K562 (cell line): Measurements from ENCODE around the gene FAR2. TPM values are rescaled to one million over a fixed set of nuclear protein-coding genes. Genes with fewer than 3 reads are reported as not detected.

ENCODE experiments used
- CREM ChIP-seq: IDR thresholded peaks from 2 replicates; pipeline ENCODE4 v1.6.1; 2014; ENCODE audit warnings: antibody characterized with exemption, low read depth
- ESRRA ChIP-seq: fragments of 450-650 bp; IDR thresholded peaks from 2 replicates; pipeline ENCODE4 v1.6.1; 2014; ENCODE audit warnings: low read depth, mild to moderate bottlenecking, moderate library complexity, borderline replicate concordance
- HNRNPLL ChIP-seq: fragments of 200-400 bp; formaldehyde crosslinking; IDR thresholded peaks from 2 replicates; pipeline ENCODE4 v1.6.1; 2017; ENCODE audit warnings: low read length, low read depth, mild to moderate bottlenecking; ENCODE audit not compliant: poor library complexity, severe bottlenecking
- KLF13 ChIP-seq: fragments of 450-650 bp; IDR thresholded peaks from 2 replicates; pipeline ENCODE4 v1.6.1; 2016; ENCODE audit warnings: missing genetic modification characterization, low read depth, mild to moderate bottlenecking, missing compliant biosample characterization, moderate library complexity, borderline replicate concordance
- NFE2 ChIP-seq: IDR thresholded peaks from 2 replicates; pipeline ENCODE4 v1.6.1; 2014; ENCODE audit warnings: antibody characterized with exemption, low read depth
- NFIC ChIP-seq: fragments of 450-650 bp; IDR thresholded peaks from 2 replicates; pipeline ENCODE4 v1.6.1; 2017; ENCODE audit warnings: mild to moderate bottlenecking, inconsistent platforms
- NR3C1 ChIP-seq: sonication (generic); formaldehyde crosslinking; IDR thresholded peaks from 2 replicates; pipeline ENCODE4 v1.8.1; 2022; ENCODE audit warnings: missing genetic modification reagents
- POLR2AphosphoS2 ChIP-seq: IDR thresholded peaks from 2 replicates; pipeline ENCODE4 v1.6.1; 2012; ENCODE audit warnings: low read length, improper control_type of control experiment
- SRSF9 ChIP-seq: fragments of 200-400 bp; formaldehyde crosslinking; IDR thresholded peaks from 2 replicates; pipeline ENCODE4 v1.6.1; 2017; ENCODE audit warnings: low read depth, low read length, borderline replicate concordance
- TAF7 ChIP-seq: fragments of 450-650 bp; IDR thresholded peaks from 2 replicates; pipeline ENCODE4 v1.6.1; 2016; ENCODE audit warnings: missing genetic modification characterization, missing compliant biosample characterization
- TAF9B ChIP-seq: fragments of 450-650 bp; IDR thresholded peaks from 2 replicates; pipeline ENCODE4 v1.6.1; 2018; ENCODE audit warnings: mild to moderate bottlenecking; ENCODE audit not compliant: partially characterized antibody
- TEAD2 ChIP-seq: fragments of 450-650 bp; IDR thresholded peaks from 2 replicates; pipeline ENCODE4 v1.6.1; 2016; ENCODE audit warnings: missing genetic modification characterization, control low read depth, missing compliant biosample characterization
- ZFP36 ChIP-seq: fragments of 150-350 bp; IDR thresholded peaks from 2 replicates; pipeline ENCODE4 v1.6.1; 2018; ENCODE audit warnings: low read length, low read depth; ENCODE audit not compliant: partially characterized antibody
- ZNF133 ChIP-seq: fragments of 250-450 bp; sonication (Bioruptor Pico); IDR thresholded peaks from 2 replicates; pipeline ENCODE4 v1.4.0; 2020; ENCODE audit warnings: mild to moderate bottlenecking
- ZZZ3 ChIP-seq: fragments of 450-650 bp; IDR thresholded peaks from 2 replicates; pipeline ENCODE4 v1.6.1; 2016; ENCODE audit warnings: antibody characterized with exemption, mild to moderate bottlenecking, moderate library complexity
- polyA plus RNA-seq, 8 experiments: library from polyadenylated mRNA; depleted of rRNA in 4 of 8; stranded (reverse) in 5 of 8; unstranded in 3 of 8; fragments of >200 nt; fragmentation: Nextera tagmentation in 2 of 8; fragmentation: Illumina TruSeq in 1 of 8; extraction: Ambion mirVana in 2 of 8; extraction: Trizol in 1 of 8; gene quantifications; 2 replicates each; pipeline versions ENCODE4 v1.2.1 to v1.2.3, GENCODE V29; 2011 to 2014; ENCODE audit warnings: inconsistent platforms in 1 of 8, missing spikeins in 1 of 8
- total RNA-seq, 7 experiments: library from RNA; depleted of rRNA in 6 of 7; stranded (reverse); fragments of >200 nt in 6 of 7; fragmentation: Illumina TruSeq in 2 of 7; extraction: Trizol in 2 of 7; gene quantifications; 2 replicates each; pipeline versions ENCODE4 v1.2.1 to v1.2.3, GENCODE V29; 2011 to 2021; ENCODE audit warnings: low replicate concordance in 1 of 7
- TF ChIP-seq, protein P1 (sequence below): fragments of 450-650 bp; IDR thresholded peaks from 2 replicates; pipeline ENCODE4 v1.6.1; 2018; ENCODE audit warnings: mild to moderate bottlenecking, low read depth; ENCODE audit not compliant: partially characterized antibody
- TF ChIP-seq, protein P2 (sequence below): fragments of 250-450 bp; sonication (Bioruptor Pico); IDR thresholded peaks from 2 replicates; pipeline ENCODE4 v1.5.1; 2021; ENCODE audit warnings: mild to moderate bottlenecking
- TF ChIP-seq, protein P3 (sequence below): sonication (generic); formaldehyde crosslinking; IDR thresholded peaks from 2 replicates; pipeline ENCODE4 v1.8.0; 2023; ENCODE audit warnings: mild to moderate bottlenecking, missing genetic modification reagents
- TF ChIP-seq, protein P4 (sequence below): sonication (generic); formaldehyde crosslinking; IDR thresholded peaks from 2 replicates; pipeline ENCODE4 v1.9.0; 2022; ENCODE audit warnings: mild to moderate bottlenecking, missing genetic modification reagents

FAR2 gene
- total and polyA plus RNA-seq, 9 of the 15 experiments (the other 6 are each of a cell fraction or from before 2014, with no cell fraction given), result 5.0 to 13.4 (median 8.5) TPM

DNA sequence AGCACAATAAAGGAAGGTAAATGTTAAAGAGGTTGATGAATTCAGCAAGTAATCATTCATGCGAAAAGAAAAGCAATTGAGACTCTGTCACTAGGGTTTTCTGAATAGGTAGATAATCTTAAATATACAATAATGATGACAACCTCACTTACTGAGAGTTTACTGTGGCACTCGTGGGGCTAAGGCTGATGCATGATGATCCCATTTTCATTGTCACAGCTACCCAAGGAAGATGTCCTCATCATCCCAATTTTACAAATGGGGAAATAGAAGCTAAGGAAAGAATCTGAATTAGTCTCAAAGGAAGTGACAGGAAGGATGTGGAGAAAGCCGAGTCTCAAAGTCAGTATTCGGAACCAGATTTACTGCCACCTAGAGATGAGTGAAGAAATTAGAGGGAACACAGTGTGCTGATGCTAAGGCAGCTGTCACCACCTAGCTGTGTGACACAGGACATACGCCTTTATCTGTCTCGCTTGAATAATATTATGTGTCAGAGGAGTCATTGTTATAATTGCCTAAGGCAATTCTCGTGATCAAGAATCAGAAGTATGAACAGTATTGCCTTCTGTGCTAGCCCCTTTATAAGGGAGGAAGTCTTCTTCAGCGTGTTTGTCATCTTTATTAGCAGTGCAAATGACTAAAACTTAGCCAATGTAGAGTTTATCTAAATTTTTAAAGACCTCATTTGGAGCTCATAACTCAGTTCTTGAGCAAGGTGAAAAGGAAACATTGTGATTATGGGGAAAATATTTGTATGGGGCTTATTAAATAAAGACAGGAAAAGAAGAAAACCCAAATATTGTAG is 168.7 kb downstream of the FAR2 start (continued):
- TF ChIP-seq, protein P1, sequence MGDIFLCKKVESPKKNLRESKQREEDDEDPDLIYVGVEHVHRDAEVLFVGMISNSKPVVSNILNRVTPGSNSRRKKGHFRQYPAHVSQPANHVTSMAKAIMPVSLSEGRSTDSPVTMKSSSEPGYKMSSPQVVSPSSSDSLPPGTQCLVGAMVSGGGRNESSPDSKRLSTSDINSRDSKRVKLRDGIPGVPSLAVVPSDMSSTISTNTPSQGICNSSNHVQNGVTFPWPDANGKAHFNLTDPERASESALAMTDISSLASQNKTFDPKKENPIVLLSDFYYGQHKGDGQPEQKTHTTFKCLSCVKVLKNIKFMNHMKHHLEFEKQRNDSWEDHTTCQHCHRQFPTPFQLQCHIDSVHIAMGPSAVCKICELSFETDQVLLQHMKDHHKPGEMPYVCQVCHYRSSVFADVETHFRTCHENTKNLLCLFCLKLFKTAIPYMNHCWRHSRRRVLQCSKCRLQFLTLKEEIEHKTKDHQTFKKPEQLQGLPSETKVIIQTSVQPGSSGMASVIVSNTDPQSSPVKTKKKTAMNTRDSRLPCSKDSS, result no peak
- TF ChIP-seq POLR2AphosphoS2 (no peak), NR3C1 (CRISPR knock-in tag) (no peak), TAF7 (tag) (no peak), TAF9B (no peak), ESRRA (no peak), ZNF133 (CRISPR knock-in tag) (no peak), TEAD2 (tag) (no peak), ZFP36 (no peak), ZZZ3 (no peak), KLF13 (tag) (no peak), NFE2 (no peak), NFIC (no peak), CREM (0 out of 2 replicates have a peak, but pooled peaks have one; percentile 33), SRSF9 (no peak), HNRNPLL (no peak)
- TF ChIP-seq, protein P2, sequence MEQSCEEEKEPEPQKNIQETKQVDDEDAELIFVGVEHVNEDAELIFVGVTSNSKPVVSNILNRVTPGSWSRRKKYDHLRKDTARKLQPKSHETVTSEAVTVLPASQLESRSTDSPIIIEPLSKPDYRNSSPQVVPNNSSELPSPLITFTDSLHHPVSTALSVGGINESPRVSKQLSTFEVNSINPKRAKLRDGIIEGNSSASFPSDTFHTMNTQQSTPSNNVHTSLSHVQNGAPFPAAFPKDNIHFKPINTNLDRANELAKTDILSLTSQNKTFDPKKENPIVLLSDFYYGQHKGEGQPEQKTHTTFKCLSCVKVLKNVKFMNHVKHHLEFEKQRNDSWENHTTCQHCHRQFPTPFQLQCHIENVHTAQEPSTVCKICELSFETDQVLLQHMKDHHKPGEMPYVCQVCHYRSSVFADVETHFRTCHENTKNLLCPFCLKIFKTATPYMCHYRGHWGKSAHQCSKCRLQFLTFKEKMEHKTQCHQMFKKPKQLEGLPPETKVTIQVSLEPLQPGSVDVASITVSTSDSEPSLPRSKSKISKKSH (CRISPR knock-in tag), result no peak
- TF ChIP-seq, protein P3, sequence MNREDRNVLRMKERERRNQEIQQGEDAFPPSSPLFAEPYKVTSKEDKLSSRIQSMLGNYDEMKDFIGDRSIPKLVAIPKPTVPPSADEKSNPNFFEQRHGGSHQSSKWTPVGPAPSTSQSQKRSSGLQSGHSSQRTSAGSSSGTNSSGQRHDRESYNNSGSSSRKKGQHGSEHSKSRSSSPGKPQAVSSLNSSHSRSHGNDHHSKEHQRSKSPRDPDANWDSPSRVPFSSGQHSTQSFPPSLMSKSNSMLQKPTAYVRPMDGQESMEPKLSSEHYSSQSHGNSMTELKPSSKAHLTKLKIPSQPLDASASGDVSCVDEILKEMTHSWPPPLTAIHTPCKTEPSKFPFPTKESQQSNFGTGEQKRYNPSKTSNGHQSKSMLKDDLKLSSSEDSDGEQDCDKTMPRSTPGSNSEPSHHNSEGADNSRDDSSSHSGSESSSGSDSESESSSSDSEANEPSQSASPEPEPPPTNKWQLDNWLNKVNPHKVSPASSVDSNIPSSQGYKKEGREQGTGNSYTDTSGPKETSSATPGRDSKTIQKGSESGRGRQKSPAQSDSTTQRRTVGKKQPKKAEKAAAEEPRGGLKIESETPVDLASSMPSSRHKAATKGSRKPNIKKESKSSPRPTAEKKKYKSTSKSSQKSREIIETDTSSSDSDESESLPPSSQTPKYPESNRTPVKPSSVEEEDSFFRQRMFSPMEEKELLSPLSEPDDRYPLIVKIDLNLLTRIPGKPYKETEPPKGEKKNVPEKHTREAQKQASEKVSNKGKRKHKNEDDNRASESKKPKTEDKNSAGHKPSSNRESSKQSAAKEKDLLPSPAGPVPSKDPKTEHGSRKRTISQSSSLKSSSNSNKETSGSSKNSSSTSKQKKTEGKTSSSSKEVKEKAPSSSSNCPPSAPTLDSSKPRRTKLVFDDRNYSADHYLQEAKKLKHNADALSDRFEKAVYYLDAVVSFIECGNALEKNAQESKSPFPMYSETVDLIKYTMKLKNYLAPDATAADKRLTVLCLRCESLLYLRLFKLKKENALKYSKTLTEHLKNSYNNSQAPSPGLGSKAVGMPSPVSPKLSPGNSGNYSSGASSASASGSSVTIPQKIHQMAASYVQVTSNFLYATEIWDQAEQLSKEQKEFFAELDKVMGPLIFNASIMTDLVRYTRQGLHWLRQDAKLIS, result no peak
- TF ChIP-seq, protein P4, sequence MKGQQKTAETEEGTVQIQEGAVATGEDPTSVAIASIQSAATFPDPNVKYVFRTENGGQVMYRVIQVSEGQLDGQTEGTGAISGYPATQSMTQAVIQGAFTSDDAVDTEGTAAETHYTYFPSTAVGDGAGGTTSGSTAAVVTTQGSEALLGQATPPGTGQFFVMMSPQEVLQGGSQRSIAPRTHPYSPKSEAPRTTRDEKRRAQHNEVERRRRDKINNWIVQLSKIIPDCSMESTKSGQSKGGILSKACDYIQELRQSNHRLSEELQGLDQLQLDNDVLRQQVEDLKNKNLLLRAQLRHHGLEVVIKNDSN (CRISPR knock-in tag), result no peak
